IMR-90 (cell line): ENCODE measurements around the gene CDKN2A. TPM values are rescaled to one million over a fixed set of nuclear protein-coding genes. Genes with fewer than 3 reads are reported as not detected.

Experiments
- ATAC-seq: fragments of 200-7000 bp; cut with Tn5 transposase; 2 replicates; pipeline ENCODE4 v1.9.1; 2020; ENCODE audit warnings: low read depth, mild to moderate bottlenecking, moderate library complexity
- BruUV-seq: library from RNA; stranded (reverse); fragments of 400-500 nt; replicated peaks from 2 replicates; lab custom pipeline; 2021; lab: Mats Ljungman, UMichigan
- CTCF ChIA-PET: fragments of 300-600 bp; formaldehyde crosslinking; extraction: SDS; loops from one replicate; lab custom pipeline; 2021; ENCODE audit warnings: antibody characterized with exemption; lab: Yijun Ruan, JAX
- POLR2A ChIA-PET: fragments of 300-600 bp; sonication (Branson Sonifier 250); formaldehyde crosslinking; loops from one replicate; lab custom pipeline; 2022; ENCODE audit warnings: antibody characterized with exemption; ENCODE audit not compliant: unreplicated experiment; lab: Charles Lee
- DNase-seq: peaks from one replicate; pipeline ENCODE4 v3.0.0; 2013
- H2AFZ ChIP-seq: replicated peaks from 2 replicates; pipeline ENCODE3; 2013; ENCODE audit warnings: low read length, mild to moderate bottlenecking; ENCODE audit not compliant: poor library complexity
- H2AK5ac ChIP-seq: 2 replicates; pipeline ENCODE4 v1.6.1; 2013; ENCODE audit warnings: low read depth, low read length, inconsistent platforms
- H2AK9ac ChIP-seq: replicated peaks from 2 replicates; pipeline ENCODE3; 2013; ENCODE audit warnings: mild to moderate bottlenecking, low read depth, low read length, moderate library complexity; ENCODE audit not compliant: poor library complexity
- H2BK120ac ChIP-seq: 2 replicates; pipeline ENCODE4 v1.6.1; 2013; ENCODE audit warnings: low read depth, low read length, inconsistent platforms
- H2BK15ac ChIP-seq: 3 replicates; pipeline ENCODE4 v1.6.1; 2013; ENCODE audit warnings: low read depth, low read length, inconsistent platforms
- H2BK20ac ChIP-seq: 2 replicates; pipeline ENCODE4 v1.6.1; 2013; ENCODE audit warnings: low read depth, mild to moderate bottlenecking, inconsistent platforms, low read length, moderate library complexity
- H2BK5ac ChIP-seq: 2 replicates; pipeline ENCODE4 v1.6.1; 2013; ENCODE audit warnings: mild to moderate bottlenecking, low read depth, low read length, inconsistent platforms; ENCODE audit not compliant: poor library complexity, severe bottlenecking
- H3K14ac ChIP-seq: replicated peaks from 2 replicates; pipeline ENCODE4 v1.6.1; 2013; ENCODE audit warnings: low read depth, low read length, inconsistent platforms
- H3K18ac ChIP-seq: 2 replicates; pipeline ENCODE4 v1.6.1; 2013; ENCODE audit warnings: low read depth, low read length, control low read depth
- H3K23ac ChIP-seq: 2 replicates; pipeline ENCODE4 v1.6.1; 2013; ENCODE audit warnings: low read depth, low read length, inconsistent platforms
- H3K27ac ChIP-seq: 2 replicates; pipeline ENCODE4 v1.5.1; 2013; ENCODE audit warnings: mild to moderate bottlenecking, control low read depth, low read length; ENCODE audit not compliant: insufficient read depth
- H3K27me3 ChIP-seq: 2 replicates; pipeline ENCODE4 v1.6.1; 2013; ENCODE audit warnings: low read length; ENCODE audit not compliant: control insufficient read depth, insufficient read depth
- H3K36me3 ChIP-seq: 2 replicates; pipeline ENCODE4 v1.6.1; 2013; ENCODE audit warnings: low read length, mixed read lengths; ENCODE audit not compliant: control insufficient read depth, insufficient read depth
- H3K4ac ChIP-seq: 2 replicates; pipeline ENCODE4 v1.6.1; 2013; ENCODE audit warnings: low read depth, low read length, inconsistent platforms
- H3K4me1 ChIP-seq: 2 replicates; pipeline ENCODE4 v1.6.1; 2013; ENCODE audit warnings: low read length, mixed read lengths; ENCODE audit not compliant: control insufficient read depth, insufficient read depth
- H3K4me2 ChIP-seq: 2 replicates; pipeline ENCODE4 v1.6.1; 2013; ENCODE audit warnings: low read depth, mild to moderate bottlenecking, control low read depth, low read length, moderate library complexity
- H3K4me3 ChIP-seq: 2 replicates; pipeline ENCODE4 v1.5.1; 2013; ENCODE audit warnings: low read depth, mild to moderate bottlenecking, control low read depth, low read length, moderate library complexity; ENCODE audit not compliant: insufficient read depth
- H3K56ac ChIP-seq: 2 replicates; pipeline ENCODE4 v1.6.1; 2013; ENCODE audit warnings: low read length, inconsistent platforms; ENCODE audit not compliant: insufficient read depth; ENCODE audit errors: extremely low read depth
- H3K79me1 ChIP-seq, 2 experiments: 2 replicates each; pipeline ENCODE4 v1.6.1; 2013; ENCODE audit warnings: low read length in 2 of 2, inconsistent platforms in 1 of 2, low read depth in 1 of 2
- H3K9ac ChIP-seq: 2 replicates; pipeline ENCODE4 v1.6.1; 2013; ENCODE audit warnings: low read depth, low read length, control low read depth
- H3K9me1 ChIP-seq: 2 replicates; pipeline ENCODE4 v1.6.1; 2013; ENCODE audit warnings: low read length, inconsistent platforms; ENCODE audit not compliant: insufficient read depth
- H3K9me3 ChIP-seq: 2 replicates; pipeline ENCODE4 v1.6.1; 2013; ENCODE audit warnings: low read length; ENCODE audit not compliant: control insufficient read depth, insufficient read depth
- H4K20me1 ChIP-seq: 2 replicates; pipeline ENCODE4 v1.6.1; 2013; ENCODE audit warnings: low read length, inconsistent platforms; ENCODE audit not compliant: insufficient read depth
- H4K5ac ChIP-seq: 2 replicates; pipeline ENCODE4 v1.6.1; 2013; ENCODE audit warnings: mild to moderate bottlenecking, low read depth, low read length, control low read depth
- H4K8ac ChIP-seq, 2 experiments: 2 replicates each; pipeline ENCODE4 v1.6.1; 2013; ENCODE audit warnings: low read depth in 2 of 2, low read length in 2 of 2, control low read depth in 1 of 2, inconsistent platforms in 1 of 2
- H4K91ac ChIP-seq: 2 replicates; pipeline ENCODE4 v1.6.1; 2013; ENCODE audit warnings: low read depth, low read length, inconsistent platforms; ENCODE audit not compliant: insufficient read depth
- BHLHE40 ChIP-seq: fragments of 150-350 bp; IDR thresholded peaks from 2 replicates; pipeline ENCODE4 v1.6.1; 2016; ENCODE audit warnings: mild to moderate bottlenecking, low read depth, low read length
- CEBPB ChIP-seq: IDR thresholded peaks from 2 replicates; pipeline ENCODE4 v1.6.1; 2012; ENCODE audit warnings: low read depth, low read length, improper control_type of control experiment
- CHD1 ChIP-seq: IDR thresholded peaks from 2 replicates; pipeline ENCODE4 v1.6.1; 2012; ENCODE audit warnings: low read depth, low read length, improper control_type of control experiment
- ELK1 ChIP-seq: fragments of 150-350 bp; IDR thresholded peaks from 2 replicates; pipeline ENCODE4 v1.6.1; 2016; ENCODE audit warnings: low read depth, mild to moderate bottlenecking, low read length, moderate library complexity, borderline replicate concordance
- FOS ChIP-seq: fragments of 150-350 bp; IDR thresholded peaks from 2 replicates; pipeline ENCODE4 v1.6.1; 2016; ENCODE audit warnings: low read depth, low read length
- MAFK ChIP-seq: IDR thresholded peaks from 2 replicates; pipeline ENCODE4 v1.6.1; 2012; ENCODE audit warnings: low read depth, low read length, improper control_type of control experiment
- MAZ ChIP-seq: IDR thresholded peaks from 2 replicates; pipeline ENCODE4 v1.6.1; 2012; ENCODE audit warnings: low read depth, mild to moderate bottlenecking, low read length, improper control_type of control experiment, moderate library complexity, borderline replicate concordance
- MXI1 ChIP-seq: IDR thresholded peaks from 2 replicates; pipeline ENCODE4 v1.6.1; 2012; ENCODE audit warnings: low read depth, mild to moderate bottlenecking, low read length, moderate library complexity, borderline replicate concordance
- NFE2L2 ChIP-seq: fragments of 150-350 bp; IDR thresholded peaks from 2 replicates; pipeline ENCODE4 v1.6.1; 2016; ENCODE audit warnings: low read depth, mild to moderate bottlenecking, low read length
- POLR2A ChIP-seq: IDR thresholded peaks from 2 replicates; pipeline ENCODE4 v1.6.1; 2012; ENCODE audit warnings: mild to moderate bottlenecking, low read depth, low read length
- RAD21 ChIP-seq: IDR thresholded peaks from 2 replicates; pipeline ENCODE4 v1.6.1; 2012; ENCODE audit warnings: low read length, improper control_type of control experiment
- RCOR1 ChIP-seq: IDR thresholded peaks from 2 replicates; pipeline ENCODE4 v1.6.1; 2012; ENCODE audit warnings: mild to moderate bottlenecking, low read length, improper control_type of control experiment; ENCODE audit not compliant: insufficient replicate concordance
- RFX5 ChIP-seq: IDR thresholded peaks from 2 replicates; pipeline ENCODE4 v1.8.0; 2012; ENCODE audit warnings: low read depth, mild to moderate bottlenecking, low read length, moderate library complexity
- SMC3 ChIP-seq: fragments of 150-350 bp; IDR thresholded peaks from 2 replicates; pipeline ENCODE4 v1.6.1; 2016; ENCODE audit warnings: low read depth, mild to moderate bottlenecking, antibody characterized with exemption, low read length, moderate library complexity
- USF2 ChIP-seq: fragments of 150-350 bp; IDR thresholded peaks from 2 replicates; pipeline ENCODE4 v1.6.1; 2017; ENCODE audit warnings: mild to moderate bottlenecking, antibody characterized with exemption, low read length, low read depth
- WGBS, 2 experiments: methylation state at CpG; one replicate each; pipeline versions ENCODE4 v1.1.5 to v1.1.7; 2013; ENCODE audit warnings: missing lambda C conversion rate in 2 of 2; ENCODE audit not compliant: insufficient read length in 1 of 2; ENCODE audit errors: extremely low coverage in 2 of 2; 5-methylcytosine and 5-hydroxymethylcytosine counted together
- dilution Hi-C: fragments of 300-500 bp; cut with HindIII; formaldehyde crosslinking; loops from one replicate; pipeline ENCODE4 v1.14.3; 2018; ENCODE audit warnings: low sequenced_read_pairs; ENCODE audit not compliant: unreplicated experiment
- in situ Hi-C: fragments of 300-500 bp; cut with MboI; formaldehyde crosslinking; loops from 3 replicates; pipeline ENCODE4 v1.14.3; 2019; ENCODE audit warnings: low sequenced_read_pairs, inconsistent platforms, mixed read lengths
- intact Hi-C: fragments of 100-400 bp; cut with micrococcal nuclease; formaldehyde crosslinking; loops from 2 replicates; pipeline ENCODE4 v1.10.0; 2022
- polyA plus RNA-seq, 3 experiments: library from polyadenylated mRNA; depleted of rRNA; stranded (reverse); fragments of >200 nt; gene quantifications; 2 replicates each; pipeline ENCODE4 v1.2.3, GENCODE V29; 2012; ENCODE audit warnings: low replicate concordance in 1 of 3
- total RNA-seq: library from RNA; depleted of rRNA; stranded (reverse); fragments of >200 nt; gene quantifications from 2 replicates; pipeline ENCODE4 v1.2.3, GENCODE V29; 2012

Gene CDKN2A
- total and polyA plus RNA-seq, 2 of the 4 experiments (the other 2 are of a cell fraction) = 11.3 to 75.3 TPM

DNA sequence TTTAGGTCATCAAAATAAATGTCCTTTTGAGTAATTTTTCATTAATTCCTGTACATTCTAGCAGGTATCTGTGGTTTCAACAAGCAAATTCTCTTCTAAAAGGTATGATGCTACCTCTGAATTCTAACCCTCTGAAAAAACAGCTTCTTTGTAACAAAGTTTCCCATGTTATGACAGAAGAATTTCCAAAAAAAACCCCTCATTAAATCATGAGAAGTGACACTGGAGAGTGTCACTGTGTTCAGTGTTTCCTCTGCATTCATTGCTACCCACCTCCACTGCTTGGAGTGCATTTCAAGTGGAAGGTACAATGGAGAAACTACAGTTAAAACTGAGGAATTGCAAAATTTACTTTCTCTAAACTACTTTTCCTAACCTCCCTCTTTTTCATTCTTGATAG lies 10.1 kb downstream of the CDKN2A start (continued):
- TF ChIP-seq RCOR1 (no peak), RAD21 (no peak), BHLHE40 (no peak)

- Histone ChIP-seq H4K20me1 (no peaks in the 10 kb centered on the region), H2BK120ac (no peak overlapping the region), H4K8ac (no peak overlapping the region), H2BK5ac (no peak overlapping the region), H2AK9ac (no peak overlapping the region), H3K4me1 (peaks cover 2% of the 10 kb centered on the region; the same call in 1 of the 2 replicates), H3K56ac (no peak overlapping the region), H3K23ac (no peak overlapping the region), H3K79me1 (peaks cover 0 to 2% of the 10 kb centered on the region in 2 experiments; a peak in 1 of 4 replicates), H4K5ac (no peak overlapping the region), H3K4me3 (no peak overlapping the region), H3K27ac (no peak overlapping the region), H3K9me3 (no peaks in the 10 kb centered on the region), H3K18ac (no peak overlapping the region), H3K4ac (no peak overlapping the region), H2AK5ac (no peak overlapping the region), H3K9me1 (no peaks in the 10 kb centered on the region), H4K91ac (no peak overlapping the region), H2BK15ac (no peak overlapping the region), H3K4me2 (no peak overlapping the region), H2AFZ (no peak overlapping the region), H3K36me3 (no peaks in the 10 kb centered on the region), H3K14ac (no peak overlapping the region), H3K9ac (no peak overlapping the region), H3K27me3 (peaks cover 6% of the 10 kb centered on the region), H2BK20ac (no peak overlapping the region)
- dilution Hi-C loops = no loop called here
- ChIA-PET POLR2A (no interaction called here), CTCF (interaction anchor here (0.9 kb wide), 1 partner anchor 136 kb away, joined by 3 read pairs; no protein-coding TSS in a partner anchor)
- in situ Hi-C loops = loop anchor here (25.0 kb wide), 1 partner anchor 396 kb away; no protein-coding TSS in a partner anchor
- ATAC-seq = no peak
- intact Hi-C loops = no loop called here
- no CpG with 5 or more reads among the region's 1 CpG for WGBS, 2 experiments
- BruUV-seq = no TSS peak
- DNase-seq = no peak
- TF ChIP-seq POLR2A (no peak), SMC3 (no peak), MXI1 (no peak), FOS (no peak), BHLHE40 (no peak), NFE2L2 (no peak), CHD1 (no peak), MAFK (no peak), MAZ (no peak), RFX5 (no peak), CEBPB (no peak), USF2 (no peak), ELK1 (no peak), RAD21 (no peak)
These were observed 10.6 kb downstream of the CDKN2A start for GRCh38 chr9:21983561-21983935.
